ENCODE measurements around the gene CCR6.

CCR6 gene

DNA sequence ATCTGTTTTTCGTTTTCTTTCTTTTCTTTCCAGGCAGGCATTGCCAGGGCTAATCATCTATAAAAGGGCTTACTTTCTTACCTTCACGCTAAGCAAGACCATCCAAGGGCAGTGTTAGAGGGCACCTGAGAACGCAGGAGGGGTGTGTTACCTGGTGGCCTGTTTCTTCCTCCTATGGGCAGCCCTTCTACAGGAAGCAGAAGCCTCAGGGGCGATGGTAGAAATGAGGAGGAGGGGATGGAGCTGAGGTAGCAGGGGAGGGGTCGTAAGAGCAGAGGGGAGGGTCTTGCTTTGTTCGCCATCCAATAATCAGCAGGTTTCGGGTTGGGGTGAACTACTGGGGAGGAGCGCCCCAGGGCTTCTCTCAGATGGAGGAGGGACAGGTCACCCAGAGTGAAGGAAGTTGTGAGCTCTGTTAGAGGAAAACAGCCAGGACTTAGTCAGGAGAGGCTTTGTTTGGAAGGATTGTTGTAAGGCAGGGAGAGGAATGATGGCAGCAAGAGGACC, 1.5 kb upstream of the CCR6 start:
- no peak for DNase-seq (ENCODE audit: low spot score)

DNA sequence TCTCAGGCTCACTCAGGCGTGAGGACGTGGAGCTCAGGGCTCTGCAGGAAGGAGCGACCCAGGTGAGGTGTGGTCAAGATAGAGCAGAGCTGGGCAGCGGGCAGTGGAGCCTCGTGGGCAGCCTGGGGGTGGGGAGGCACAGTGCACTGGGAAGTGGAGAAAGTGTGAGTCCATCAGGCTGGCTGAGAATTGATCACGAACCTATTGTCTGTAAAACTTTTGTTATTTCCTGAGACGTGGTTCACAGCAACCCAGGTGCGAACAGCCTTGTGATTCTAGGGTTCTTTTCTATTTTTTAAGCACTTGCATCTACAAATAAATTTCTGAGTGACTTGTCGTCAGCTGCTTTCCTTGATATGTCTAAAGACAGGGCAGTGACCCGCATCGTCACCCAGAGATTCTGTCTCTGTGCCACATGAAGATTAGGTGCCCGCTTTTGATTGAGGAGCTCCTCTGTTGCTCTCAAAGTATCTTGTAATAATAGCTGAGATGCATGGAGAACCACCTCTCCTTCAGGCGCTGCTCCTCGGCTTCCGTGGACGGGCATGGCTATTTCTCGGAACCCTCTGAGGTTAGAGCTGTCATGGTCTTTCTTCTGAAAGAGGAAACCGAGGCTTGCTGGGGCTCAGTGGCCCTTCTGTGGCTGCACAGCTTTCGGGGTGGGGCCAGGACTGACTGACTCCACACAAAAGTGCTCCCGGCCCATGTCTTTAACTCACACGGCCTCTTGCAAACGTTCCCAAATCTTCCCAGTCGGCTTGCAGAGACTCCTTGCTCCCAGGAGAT, 662 bp upstream of the CCR6 start:
- DNase-seq (ENCODE audit: low spot score): no peak

- no peak for DNase-seq (ENCODE audit: low spot score)
Measured at GRCh38 chr6:167124753-167125152, 1.9 kb downstream of the CCR6 start.

GRCh38 chr6:167125410-167125809, 2.5 kb downstream of the CCR6 start:
- no peak for DNase-seq (ENCODE audit: low spot score)

DNA sequence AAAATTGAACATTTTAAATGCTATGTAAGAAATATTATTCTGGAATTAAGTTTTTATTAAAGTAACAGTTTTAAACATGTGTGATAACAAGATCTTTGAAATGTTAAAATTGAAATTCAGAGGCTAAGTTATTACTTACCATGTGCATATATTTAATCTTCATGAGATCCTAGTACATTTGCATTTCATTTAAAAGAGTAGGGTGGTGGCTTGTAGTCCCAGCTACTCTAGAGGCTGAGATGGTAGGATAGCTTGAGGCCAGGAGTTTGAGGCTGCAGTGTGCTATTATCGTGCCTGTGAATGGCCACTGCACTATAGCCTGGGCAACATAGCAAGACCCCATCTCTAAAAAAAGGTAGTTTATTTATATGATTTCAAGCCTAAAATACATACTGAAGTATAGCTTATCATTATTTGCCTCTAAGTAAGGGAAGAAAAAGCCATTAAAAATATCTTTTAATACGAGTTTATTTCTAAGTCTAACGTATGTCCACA, 3.0 kb downstream of the CCR6 start:
- DNase-seq (ENCODE audit: low spot score): no peak

DNA sequence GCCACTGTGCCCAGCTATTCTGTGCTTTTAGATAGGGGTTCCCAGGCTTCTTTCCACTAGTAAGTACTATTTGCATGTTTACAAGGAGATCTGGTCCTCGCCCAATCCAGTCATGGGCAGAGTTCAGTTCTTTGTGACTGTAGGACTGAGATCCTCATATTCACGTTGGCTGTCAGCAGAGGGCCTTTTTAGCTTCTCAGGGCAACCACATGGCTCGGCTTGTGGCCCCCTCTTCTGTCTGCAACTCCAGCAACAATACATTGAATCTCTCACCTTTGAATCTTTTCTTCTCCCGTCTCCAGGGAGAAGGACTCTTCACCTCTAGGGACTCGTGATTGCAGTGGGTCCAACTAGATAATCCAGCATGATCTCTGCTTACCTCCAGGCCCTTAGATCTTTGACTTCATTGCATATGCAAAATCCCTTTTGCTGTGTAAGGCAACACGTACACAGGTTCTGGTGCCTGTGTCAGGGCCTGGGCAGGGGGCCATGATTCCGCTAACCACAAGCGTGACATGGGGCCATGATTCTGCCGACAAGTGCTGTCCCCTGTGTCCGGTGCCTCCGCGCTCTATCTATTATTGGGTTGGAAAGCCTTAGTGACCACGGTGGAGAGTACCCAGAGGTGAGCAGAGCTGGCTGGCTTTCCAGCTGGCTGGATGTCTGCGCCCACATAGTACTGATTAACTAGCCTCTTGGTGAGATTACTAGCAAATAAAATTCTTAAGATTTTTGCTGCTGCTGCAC, 5.1 kb downstream of the CCR6 start:
- no peak for DNase-seq (ENCODE audit: low spot score)

- DNase-seq (ENCODE audit: low spot score): no peak
Measured at GRCh38 chr6:167129159-167129558, 6.3 kb downstream of the CCR6 start.

GRCh38 chr6:167129562-167129961, 6.7 kb downstream of the CCR6 start:
- no peak for DNase-seq (ENCODE audit: low spot score)

- no peak for DNase-seq (ENCODE audit: low spot score)
Measured at GRCh38 chr6:167130008-167130677, 7.2 kb downstream of the CCR6 start.

DNA sequence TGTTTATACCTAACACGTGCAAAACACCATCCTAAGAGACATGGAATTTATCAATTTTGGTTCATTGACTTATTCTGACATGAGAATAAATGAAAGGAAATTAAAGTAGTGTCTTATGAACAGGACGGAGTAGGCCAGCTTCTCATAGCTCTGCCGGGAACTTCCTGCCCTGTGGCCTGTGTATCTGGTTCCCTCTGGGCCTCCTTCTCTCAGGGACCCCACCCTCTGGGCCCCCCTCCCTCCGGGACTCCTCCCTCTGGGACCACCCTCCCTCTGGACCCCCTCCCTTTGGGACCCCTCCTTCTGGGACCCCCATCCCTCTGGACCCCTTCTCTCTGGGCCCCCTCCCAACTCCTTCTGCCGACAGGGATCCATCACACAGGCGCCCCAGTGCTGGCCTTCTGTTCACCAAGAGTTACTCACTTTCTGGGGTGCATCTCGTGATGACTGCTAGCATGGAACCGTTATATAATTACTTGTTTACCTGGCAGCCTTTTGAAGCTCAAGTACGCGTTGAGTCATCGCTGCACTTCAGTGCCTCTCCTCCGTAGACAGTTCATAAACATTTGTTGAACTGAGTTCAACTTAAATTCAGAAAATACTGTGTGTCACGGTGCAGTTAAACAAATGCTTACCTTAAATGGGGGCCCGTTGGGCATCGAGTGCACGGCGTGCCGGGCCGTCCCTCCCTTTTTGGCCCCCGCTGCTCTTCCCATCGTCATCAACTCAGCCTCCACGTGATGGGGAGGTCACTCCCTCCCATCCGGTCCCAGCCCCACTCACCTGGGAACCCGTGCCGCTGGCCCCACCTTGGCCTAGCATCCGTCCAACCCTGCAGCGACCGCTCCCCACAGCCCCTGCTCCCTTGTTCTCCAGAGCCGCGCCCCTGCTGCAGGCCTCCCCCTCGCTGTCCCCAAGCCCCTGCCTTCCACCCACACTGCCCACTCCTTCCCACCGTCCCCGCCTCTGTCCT, 8.1 kb downstream of the CCR6 start:
- DNase-seq (ENCODE audit: low spot score): no peak

GRCh38 chr6:167134448-167135328, 11.8 kb downstream of the CCR6 start:
- DNase-seq (ENCODE audit: low spot score): no peak

DNA sequence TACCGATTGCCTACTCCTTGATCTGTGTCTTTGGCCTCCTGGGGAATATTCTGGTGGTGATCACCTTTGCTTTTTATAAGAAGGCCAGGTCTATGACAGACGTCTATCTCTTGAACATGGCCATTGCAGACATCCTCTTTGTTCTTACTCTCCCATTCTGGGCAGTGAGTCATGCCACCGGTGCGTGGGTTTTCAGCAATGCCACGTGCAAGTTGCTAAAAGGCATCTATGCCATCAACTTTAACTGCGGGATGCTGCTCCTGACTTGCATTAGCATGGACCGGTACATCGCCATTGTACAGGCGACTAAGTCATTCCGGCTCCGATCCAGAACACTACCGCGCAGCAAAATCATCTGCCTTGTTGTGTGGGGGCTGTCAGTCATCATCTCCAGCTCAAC, 13.5 kb downstream of the CCR6 start:
- DNase-seq (ENCODE audit: low spot score): no peak

GRCh38 chr6:167137081-167137480, 14.2 kb downstream of the CCR6 start:
- DNase-seq (ENCODE audit: low spot score): no peak

- DNase-seq (ENCODE audit: low spot score): no peak
Measured at GRCh38 chr6:167137881-167138280, 15.0 kb downstream of the CCR6 start.

GRCh38 chr6:167139761-167140160, 16.9 kb downstream of the CCR6 start:
- DNase-seq (ENCODE audit: low spot score): no peak

DNA sequence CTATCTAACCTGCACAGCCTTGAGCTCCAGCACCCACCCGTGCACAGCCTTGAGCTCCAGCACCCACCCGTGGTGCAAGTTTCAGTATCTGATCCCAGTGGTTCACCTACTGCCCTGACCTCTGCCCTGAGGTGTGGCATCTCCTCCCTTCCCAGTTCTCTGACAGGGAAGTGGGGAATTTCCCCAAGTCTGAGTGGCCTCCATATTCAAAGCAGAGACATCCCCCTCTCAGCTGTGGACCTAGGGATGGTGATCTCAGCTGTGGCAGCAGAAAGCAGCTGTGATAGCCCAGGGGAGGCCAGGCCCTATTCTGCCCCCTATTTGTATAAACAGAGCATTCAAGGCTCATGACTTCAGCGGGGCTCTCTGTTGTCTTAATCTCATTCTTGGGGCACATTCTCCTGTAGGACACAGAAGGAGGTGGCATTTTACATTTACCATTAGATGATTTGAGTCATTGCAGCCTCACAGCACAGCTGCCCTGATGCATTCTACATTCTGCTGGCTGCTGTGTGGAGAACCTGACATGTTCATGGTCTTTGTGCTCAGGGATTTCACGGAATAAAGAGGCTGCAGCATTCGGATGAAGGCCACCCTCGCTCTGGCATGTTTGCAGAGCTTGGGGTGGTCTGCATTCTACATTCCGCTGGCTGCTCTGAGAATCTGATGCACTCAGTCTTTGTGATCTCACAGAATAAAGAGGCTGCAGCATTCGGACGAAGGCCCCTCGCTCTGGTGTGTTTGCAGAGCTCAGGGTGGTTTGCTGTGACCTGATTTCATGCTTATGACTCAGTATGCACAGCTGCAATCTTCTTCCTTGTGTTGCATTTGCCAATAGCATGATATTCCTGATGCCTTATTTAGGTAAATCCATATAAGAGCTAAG, 17.9 kb downstream of the CCR6 start:
- DNase-seq (ENCODE audit: low spot score): no peak

GRCh38 chr6:167141667-167142432, 19.0 kb downstream of the CCR6 start:
- peak; percentile 75 for DNase-seq (ENCODE audit: low spot score)

- no peak for DNase-seq (ENCODE audit: low spot score)
Measured at GRCh38 chr6:167142433-167142761, 19.5 kb downstream of the CCR6 start.

- no peak for DNase-seq (ENCODE audit: low spot score)
Measured at GRCh38 chr6:167143041-167143440, 20.1 kb downstream of the CCR6 start.

All from D341Med (cell line).